ENCODE results near the gene ITGB3BP. TPM values are rescaled to one million over a fixed set of nuclear protein-coding genes. Genes with fewer than 3 reads are reported as not detected.
"Not testable (repeated sequence)": the region's sequence is repeated elsewhere in the genome, so short reads cannot be mapped to it uniquely, and the experiment has no call there.

The ITGB3BP gene
- total RNA-seq, 2 experiments from 2014 or later = 58.7 to 70.3 TPM

DNA sequence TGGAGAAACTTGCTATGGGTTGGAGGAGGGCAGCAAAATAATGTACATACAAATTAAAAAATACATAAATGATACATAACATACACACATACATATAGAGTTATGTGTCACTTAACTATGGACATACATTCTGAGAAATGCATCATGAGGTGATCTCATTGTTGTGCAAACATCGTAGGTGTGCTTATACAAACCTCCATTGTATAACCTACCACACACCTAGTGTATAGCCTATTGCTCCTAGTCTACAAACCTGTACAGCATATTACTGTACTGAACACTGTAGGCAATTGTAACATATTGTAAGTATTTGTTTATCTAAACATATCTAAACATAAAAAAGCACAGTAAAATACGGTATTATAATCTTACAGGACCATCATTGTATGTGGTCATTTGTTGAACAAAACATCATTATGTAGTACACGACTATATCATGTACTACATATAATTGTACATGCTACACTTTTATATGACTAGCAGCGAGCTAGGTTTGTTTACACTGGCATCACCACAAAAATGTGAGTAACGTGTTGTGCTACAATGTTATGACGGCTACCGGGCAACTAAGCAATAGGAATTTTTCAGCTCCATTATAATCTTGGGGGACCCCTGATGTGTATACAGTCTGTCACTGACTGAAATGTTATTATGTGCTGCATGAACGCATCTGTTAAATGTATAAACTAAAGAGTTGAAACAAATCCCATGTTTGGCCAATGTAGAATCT is 35.5 kb downstream of the ITGB3BP start:
- Mint-ChIP-seq H3K9me3 (no peaks in the 10 kb centered on the region), H3K36me3 (ENCODE audit: low read depth) (peaks cover 2% of the 10 kb centered on the region), H3K27me3 (no peaks in the 10 kb centered on the region), H3K27ac (no peak overlapping the region), H3K4me3 (no peak overlapping the region), H3K4me1 (no peaks in the 10 kb centered on the region)
- no peak for DNase-seq
- ChIA-PET POLR2A (no interaction called here), CTCF (no interaction called here)

DNA sequence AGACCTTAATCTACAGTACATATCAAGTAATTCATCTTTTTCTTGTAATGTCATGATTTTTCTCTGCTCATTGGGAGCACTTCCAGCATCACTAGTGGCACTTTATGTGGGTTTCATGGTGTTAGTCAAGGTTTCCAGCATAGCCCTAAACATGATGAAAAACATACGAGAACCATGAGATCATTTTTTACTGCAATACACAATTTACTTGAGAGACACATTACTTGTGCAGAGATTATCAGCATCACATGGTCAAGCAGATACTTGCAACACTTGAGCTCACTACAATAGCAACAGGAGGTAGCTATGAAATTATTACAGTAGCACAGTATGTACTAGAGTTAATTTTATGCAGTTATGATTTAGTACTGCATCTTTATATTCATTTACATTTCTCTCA is 36.4 kb downstream of the ITGB3BP start:
- Mint-ChIP-seq H3K27ac (no peak overlapping the region), H3K9me3 (no peaks in the 10 kb centered on the region), H3K4me3 (no peak overlapping the region), H3K4me1 (no peaks in the 10 kb centered on the region), H3K36me3 (ENCODE audit: low read depth) (peaks cover 2% of the 10 kb centered on the region), H3K27me3 (no peaks in the 10 kb centered on the region)
- POLR2A ChIA-PET = no interaction called here
- no peak for DNase-seq
- CTCF ChIA-PET = interaction anchor here (0.7 kb wide), 1 partner anchor 338 kb away, joined by 3 read pairs; no protein-coding TSS in a partner anchor

DNA sequence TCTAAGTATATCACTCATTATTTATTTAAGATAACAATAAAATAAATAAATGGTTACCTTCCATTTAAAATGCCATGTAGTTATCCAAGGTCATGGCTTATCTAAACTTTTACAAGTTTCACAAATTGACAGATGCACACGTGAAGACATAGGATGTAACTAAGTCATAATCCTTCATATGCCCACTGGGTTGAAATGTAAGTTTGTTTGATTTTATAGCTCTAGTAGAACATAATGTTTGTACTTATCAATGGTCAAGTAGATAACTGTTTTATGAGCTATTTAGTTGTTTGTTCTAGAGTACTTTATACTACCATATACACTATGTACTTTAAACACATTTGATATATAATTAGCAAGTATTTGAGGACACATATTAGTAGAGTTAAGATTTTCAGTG is 43.0 kb downstream of the ITGB3BP start:
- DNase-seq = no peak
- Mint-ChIP-seq H3K9me3 (no peaks in the 10 kb centered on the region), H3K36me3 (ENCODE audit: low read depth) (peaks cover 12% of the 10 kb centered on the region), H3K27ac (no peak overlapping the region), H3K4me1 (no peaks in the 10 kb centered on the region), H3K4me3 (no peak overlapping the region), H3K27me3 (no peaks in the 10 kb centered on the region)
- CTCF ChIA-PET = no interaction called here
- POLR2A ChIA-PET = no interaction called here

DNA sequence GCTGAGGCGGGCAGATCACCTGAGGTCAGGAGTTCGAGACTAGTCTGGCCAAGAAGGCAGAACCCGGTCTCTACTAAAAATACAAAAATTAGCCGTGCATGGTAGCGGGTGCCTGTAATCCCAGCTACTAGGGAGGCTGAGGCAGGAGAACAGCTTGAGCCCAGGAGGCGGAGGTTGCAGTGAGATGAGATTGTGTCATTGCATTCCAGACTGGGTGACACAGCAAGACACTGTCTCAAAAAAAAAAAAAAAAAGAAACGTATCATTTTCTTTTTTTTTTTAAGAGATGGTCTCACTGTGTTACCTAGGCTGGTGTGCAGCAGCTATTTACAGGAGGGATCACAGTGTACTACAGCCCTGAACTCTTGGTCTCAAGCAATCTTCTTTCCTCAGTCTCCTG is 47.3 kb downstream of the ITGB3BP start:
- no peaks in the 10 kb centered on the region for H3K27me3 Mint-ChIP-seq
- POLR2A ChIA-PET = no interaction called here
- H3K27ac Mint-ChIP-seq = no peak overlapping the region
- CTCF ChIA-PET = interaction anchor here (0.7 kb wide), 1 partner anchor 519 kb away, joined by 3 read pairs; no protein-coding TSS in a partner anchor
- no peak overlapping the region for H3K4me3 Mint-ChIP-seq
- DNase-seq = no peak
- peaks cover 13% of the 10 kb centered on the region for H3K36me3 Mint-ChIP-seq (ENCODE audit: low read depth)
- H3K4me1 Mint-ChIP-seq = no peaks in the 10 kb centered on the region
- H3K9me3 Mint-ChIP-seq = no peaks in the 10 kb centered on the region

DNA sequence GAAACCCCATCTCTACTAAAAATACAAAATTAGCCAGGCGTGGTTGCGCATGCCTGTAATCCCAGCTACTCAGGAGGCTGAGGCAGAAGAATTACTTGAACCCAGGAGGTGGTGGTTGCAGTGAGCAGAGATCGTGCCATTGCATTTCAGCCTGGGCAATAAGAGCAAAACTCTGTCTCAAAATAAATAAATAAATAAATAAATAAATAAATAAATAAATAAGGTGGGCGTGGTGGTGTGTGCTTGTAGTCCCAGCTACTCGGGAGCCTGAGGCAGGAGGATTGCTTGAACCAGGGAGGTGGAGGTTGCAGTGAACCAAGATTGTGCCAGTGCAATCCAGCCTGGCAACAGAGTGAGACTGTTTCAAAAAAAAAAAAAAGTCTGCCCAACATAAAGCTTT is 54.3 kb downstream of the ITGB3BP start:
- H3K4me3 Mint-ChIP-seq; H3K36me3 Mint-ChIP-seq (ENCODE audit: low read depth); DNase-seq; H3K4me1 Mint-ChIP-seq; H3K27ac Mint-ChIP-seq; CTCF ChIA-PET; H3K27me3 Mint-ChIP-seq; POLR2A ChIA-PET; H3K9me3 Mint-ChIP-seq: not testable (repeated sequence)

DNA sequence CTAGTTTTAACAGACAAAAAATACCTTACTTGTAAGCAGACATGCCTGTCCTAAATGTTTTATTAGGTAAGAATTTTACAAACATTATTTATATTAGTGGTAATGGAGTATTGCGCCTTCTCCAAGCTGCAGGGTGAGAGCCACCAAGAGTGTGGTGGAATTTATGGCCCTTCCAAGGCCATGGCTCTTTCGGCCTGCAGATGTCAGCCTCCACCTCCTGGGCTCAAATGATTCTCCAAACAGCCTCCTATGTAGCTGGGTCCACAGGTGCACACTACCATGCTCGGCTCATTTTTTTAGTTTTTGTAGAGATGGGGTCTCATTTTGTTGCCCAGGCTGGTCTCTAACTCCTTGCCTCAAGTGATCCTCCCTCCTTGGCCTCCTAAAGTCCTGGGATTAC is 56.3 kb downstream of the ITGB3BP start:
- Mint-ChIP-seq H3K9me3 (peaks cover 9% of the 10 kb centered on the region), H3K36me3 (ENCODE audit: low read depth) (peaks cover 21% of the 10 kb centered on the region), H3K4me1 (peaks cover 4% of the 10 kb centered on the region), H3K27me3 (no peaks in the 10 kb centered on the region), H3K4me3 (no peak overlapping the region), H3K27ac (no peak overlapping the region)
- CTCF ChIA-PET = interaction anchor here (0.7 kb wide), 1 partner anchor 1388 kb away, joined by 7 read pairs; no protein-coding TSS in a partner anchor
- POLR2A ChIA-PET = no interaction called here
- no peak for DNase-seq

DNA sequence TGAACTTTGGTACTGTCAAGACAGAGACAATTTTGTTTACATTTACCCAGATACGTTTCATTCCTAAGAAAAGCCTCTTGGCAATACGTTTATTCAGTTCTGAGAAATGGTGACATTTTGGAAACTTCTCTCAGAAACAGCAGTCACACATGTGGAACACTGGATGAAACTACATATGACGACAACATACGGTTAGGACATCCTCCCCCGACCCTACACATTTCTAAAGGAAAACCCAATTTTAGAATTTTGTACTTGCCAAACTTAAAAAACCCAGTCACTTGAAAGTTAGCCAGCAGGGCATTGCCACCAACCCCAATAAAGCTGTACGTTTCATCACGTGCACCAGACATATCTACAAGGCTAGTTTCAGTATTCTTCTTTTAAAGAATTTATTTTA is 56.8 kb downstream of the ITGB3BP start:
- peaks cover 11% of the 10 kb centered on the region for H3K9me3 Mint-ChIP-seq
- H3K27ac Mint-ChIP-seq = no peak overlapping the region
- no peaks in the 10 kb centered on the region for H3K27me3 Mint-ChIP-seq
- peaks cover 4% of the 10 kb centered on the region for H3K4me1 Mint-ChIP-seq
- DNase-seq = no peak
- peaks cover 27% of the 10 kb centered on the region for H3K36me3 Mint-ChIP-seq (ENCODE audit: low read depth)
- ChIA-PET CTCF (no interaction called here), POLR2A (no interaction called here)
- no peak overlapping the region for H3K4me3 Mint-ChIP-seq

DNA sequence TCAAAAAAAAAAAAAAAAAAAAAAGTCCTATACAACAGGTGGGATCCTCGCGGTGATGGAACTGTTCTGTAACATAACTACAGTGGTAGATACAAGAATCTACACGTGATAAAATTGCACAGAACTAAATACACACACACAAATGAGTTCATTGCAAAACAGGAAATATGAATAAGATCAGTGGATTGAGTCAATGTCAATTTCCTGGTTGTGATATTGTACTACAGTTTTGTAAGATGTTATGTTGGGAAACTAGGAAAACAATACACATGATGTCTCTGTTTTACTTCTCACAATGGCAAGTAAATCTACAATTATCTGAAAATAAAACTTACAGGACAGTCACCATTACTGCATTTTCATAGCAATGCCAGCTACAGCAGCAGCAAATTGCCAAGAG is 59.8 kb downstream of the ITGB3BP start:
- Mint-ChIP-seq H3K27ac (no peak overlapping the region), H3K4me1 (peaks cover 4% of the 10 kb centered on the region), H3K9me3 (peaks cover 12% of the 10 kb centered on the region), H3K4me3 (no peak overlapping the region), H3K27me3 (no peaks in the 10 kb centered on the region), H3K36me3 (ENCODE audit: low read depth) (peaks cover 32% of the 10 kb centered on the region)
- ChIA-PET CTCF (no interaction called here), POLR2A (no interaction called here)
- DNase-seq = no peak

DNA sequence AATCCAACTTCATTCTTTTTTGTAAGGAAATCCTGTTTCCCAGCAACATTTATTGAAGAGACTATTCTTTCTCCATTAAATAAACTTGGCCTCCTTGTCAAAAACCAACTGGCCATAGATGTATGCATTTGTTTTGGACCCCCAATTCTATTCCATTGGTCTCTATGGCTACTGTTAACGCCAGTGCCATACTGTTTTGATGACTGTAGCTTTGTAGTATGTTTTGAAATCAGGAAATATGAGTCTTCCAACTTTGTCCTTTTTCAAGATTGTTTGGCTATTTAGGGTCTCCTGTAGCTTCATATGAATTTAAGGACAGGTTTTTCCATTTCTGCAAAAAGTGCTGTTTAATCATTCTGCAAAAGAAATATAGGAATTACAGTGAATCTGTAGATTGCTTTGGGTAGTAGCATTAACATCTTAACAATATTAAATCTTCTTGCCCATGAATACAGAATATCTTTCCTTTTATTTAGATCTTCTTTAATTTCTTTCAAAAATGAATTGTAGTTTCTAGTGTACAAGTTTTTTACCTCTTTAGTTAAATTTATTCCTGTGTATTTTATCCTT is 61.3 kb downstream of the ITGB3BP start:
- peaks cover 45% of the 10 kb centered on the region for H3K36me3 Mint-ChIP-seq (ENCODE audit: low read depth)
- peaks cover 12% of the 10 kb centered on the region for H3K9me3 Mint-ChIP-seq
- H3K4me1 Mint-ChIP-seq = peaks cover 4% of the 10 kb centered on the region
- CTCF ChIA-PET = interaction anchor here (0.7 kb wide), 1 partner anchor 44 kb away, joined by 3 read pairs; no protein-coding TSS in a partner anchor
- no peak overlapping the region for H3K4me3 Mint-ChIP-seq
- no peaks in the 10 kb centered on the region for H3K27me3 Mint-ChIP-seq
- H3K27ac Mint-ChIP-seq = no peak overlapping the region
- no peak for DNase-seq
- POLR2A ChIA-PET = no interaction called here

DNA sequence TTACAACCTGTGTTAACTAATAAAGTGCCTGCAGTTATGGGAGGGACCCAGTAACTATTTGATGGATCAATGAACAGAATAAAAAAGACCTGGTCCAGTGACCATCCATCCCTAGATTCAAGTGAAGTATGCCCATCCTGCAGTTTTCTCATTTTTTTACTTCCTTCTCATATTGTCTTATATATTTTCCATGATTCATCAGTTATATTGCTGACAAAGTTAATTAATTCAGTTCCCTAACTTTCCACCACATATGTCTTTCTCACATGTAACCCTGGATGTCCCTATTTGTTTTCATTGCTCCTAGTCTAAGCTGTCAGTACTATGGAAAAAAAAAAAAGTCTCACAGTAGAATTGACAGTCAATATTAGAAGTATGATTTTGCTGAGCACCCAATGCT is 64.3 kb downstream of the ITGB3BP start:
- H3K4me1 Mint-ChIP-seq = peaks cover 4% of the 10 kb centered on the region
- no peak for DNase-seq
- peaks cover 12% of the 10 kb centered on the region for H3K9me3 Mint-ChIP-seq
- ChIA-PET CTCF (no interaction called here), POLR2A (no interaction called here)
- H3K4me3 Mint-ChIP-seq = no peak overlapping the region
- H3K36me3 Mint-ChIP-seq (ENCODE audit: low read depth) = peaks cover 42% of the 10 kb centered on the region
- H3K27ac Mint-ChIP-seq = no peak overlapping the region
- H3K27me3 Mint-ChIP-seq = no peaks in the 10 kb centered on the region

DNA sequence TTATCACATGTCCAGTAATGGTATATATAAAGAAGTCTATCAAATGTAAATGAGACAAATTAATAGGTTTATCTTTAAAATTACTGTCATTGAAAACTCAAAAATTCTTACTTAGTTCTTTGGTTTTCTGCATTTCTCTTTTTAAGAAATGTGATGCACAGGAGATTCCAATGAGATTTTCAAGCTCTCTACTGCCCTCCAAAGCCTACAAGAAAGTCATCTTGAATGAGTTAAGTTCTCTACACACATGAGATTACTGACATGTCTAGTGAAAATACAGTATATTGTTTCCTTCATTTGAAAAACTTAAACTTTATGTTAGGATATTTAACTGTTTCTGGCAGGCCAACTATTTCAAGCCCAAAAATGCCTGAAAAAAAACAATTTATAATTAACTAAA is 68.8 kb downstream of the ITGB3BP start:
- no peaks in the 10 kb centered on the region for H3K27me3 Mint-ChIP-seq
- POLR2A ChIA-PET = no interaction called here

DNA sequence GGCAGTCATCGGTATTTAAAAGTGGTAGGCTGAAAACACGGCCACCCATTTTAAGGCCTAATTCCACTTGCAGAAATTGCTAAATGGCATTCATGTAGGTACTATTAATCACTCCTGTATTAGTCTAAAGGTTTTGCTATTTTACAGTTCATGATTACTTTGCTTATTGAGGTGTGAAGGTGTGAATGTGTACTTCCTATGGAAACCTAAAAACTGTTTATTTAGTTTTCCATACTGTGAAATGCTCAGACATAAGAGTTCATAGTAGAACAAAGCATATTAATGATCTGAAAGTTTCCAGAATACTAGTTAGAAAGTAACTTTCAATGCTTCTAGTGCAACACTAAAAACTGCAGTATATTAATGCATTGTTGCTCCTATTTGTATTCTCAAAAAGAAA is 69.8 kb downstream of the ITGB3BP start:
- H3K4me1 Mint-ChIP-seq = no peaks in the 10 kb centered on the region
- no peaks in the 10 kb centered on the region for H3K27me3 Mint-ChIP-seq
- no peak overlapping the region for H3K4me3 Mint-ChIP-seq
- no peak overlapping the region for H3K27ac Mint-ChIP-seq
- H3K36me3 Mint-ChIP-seq (ENCODE audit: low read depth) = peaks cover 16% of the 10 kb centered on the region
- ChIA-PET POLR2A (no interaction called here), CTCF (no interaction called here)
- H3K9me3 Mint-ChIP-seq = no peaks in the 10 kb centered on the region
- no peak for DNase-seq

More for the DNA sequence above, 68.8 kb downstream of the ITGB3BP start:
- Mint-ChIP-seq H3K27ac (no peak overlapping the region), H3K36me3 (ENCODE audit: low read depth) (peaks cover 17% of the 10 kb centered on the region), H3K9me3 (no peaks in the 10 kb centered on the region), H3K4me1 (no peaks in the 10 kb centered on the region), H3K4me3 (no peak overlapping the region)
- DNase-seq = no peak
- CTCF ChIA-PET = no interaction called here

DNA sequence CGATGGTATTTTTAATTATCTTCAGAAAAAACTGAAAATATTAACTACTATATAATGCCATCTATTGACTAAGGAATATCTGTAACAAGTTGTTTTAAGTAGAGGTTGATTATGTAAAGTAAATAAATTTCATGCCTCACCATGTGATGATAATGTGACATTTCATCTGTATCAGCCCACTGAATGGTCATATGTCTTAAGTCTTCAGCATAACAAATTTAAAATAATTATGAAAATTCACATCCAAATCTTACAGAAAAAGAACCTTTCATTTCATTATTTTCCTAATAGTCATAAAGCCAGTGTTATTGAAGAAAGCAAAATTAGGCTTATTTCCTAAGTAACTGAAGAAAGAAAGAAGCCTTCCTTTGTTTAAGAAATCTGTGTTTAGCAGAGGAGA is 72.6 kb downstream of the ITGB3BP start:
- Mint-ChIP-seq H3K27ac (no peak overlapping the region), H3K27me3 (no peaks in the 10 kb centered on the region), H3K9me3 (no peaks in the 10 kb centered on the region), H3K36me3 (ENCODE audit: low read depth) (peaks cover 3% of the 10 kb centered on the region), H3K4me3 (no peak overlapping the region), H3K4me1 (no peaks in the 10 kb centered on the region)
- no peak for DNase-seq
- CTCF ChIA-PET = no interaction called here
- POLR2A ChIA-PET = no interaction called here

DNA sequence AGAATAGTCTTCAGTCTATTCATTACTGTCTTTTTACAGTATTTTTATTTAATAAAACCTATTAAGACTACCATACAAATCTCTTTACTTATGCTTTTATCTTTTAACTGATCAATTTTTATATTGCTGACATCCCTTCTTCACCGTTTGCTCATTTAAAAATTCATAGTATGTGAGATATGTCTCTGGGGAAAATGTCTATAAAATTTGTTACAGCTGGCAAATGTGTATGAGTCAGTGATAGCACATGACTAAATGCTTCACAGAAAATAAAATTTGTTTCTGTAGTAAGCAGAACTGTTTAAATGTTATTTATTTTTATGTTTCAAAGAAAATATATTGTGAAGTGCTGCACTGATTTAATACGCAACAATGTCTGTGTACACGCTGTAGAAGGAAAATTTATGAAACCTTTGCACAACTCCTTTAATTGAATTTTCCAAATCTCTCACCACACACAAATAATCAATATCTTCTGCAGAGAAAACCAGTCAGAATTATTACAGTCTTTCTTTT is 74.2 kb downstream of the ITGB3BP start:
- ChIA-PET POLR2A (no interaction called here), CTCF (no interaction called here)
- H3K27me3 Mint-ChIP-seq = no peaks in the 10 kb centered on the region
- H3K9me3 Mint-ChIP-seq = no peaks in the 10 kb centered on the region
- no peaks in the 10 kb centered on the region for H3K4me1 Mint-ChIP-seq
- no peak overlapping the region for H3K4me3 Mint-ChIP-seq
- no peak for DNase-seq
- peaks cover 3% of the 10 kb centered on the region for H3K36me3 Mint-ChIP-seq (ENCODE audit: low read depth)
- H3K27ac Mint-ChIP-seq = no peak overlapping the region
